Hepatocyte (in vitro differentiated cells): ENCODE measurements around the gene FSTL1. TPM values are rescaled to one million over a fixed set of nuclear protein-coding genes. Genes with fewer than 3 reads are reported as not detected.
A peak's percentile ranks its signal among the peaks of the same experiment; 100 is the strongest.

Experiments used
- DNase-seq: peaks from one replicate; pipeline ENCODE4 v3.0.0-alpha.2; 2016; ENCODE audit warnings: low spot score
- H2AFZ ChIP-seq: fragments of 200-600 bp; sonication (generic); 2 replicates; pipeline ENCODE4 v1.6.0; 2016; ENCODE audit warnings: antibody characterized with exemption, mild to moderate bottlenecking
- H3K27ac ChIP-seq: fragments of 200-600 bp; sonication (generic); 2 replicates; pipeline ENCODE4 v1.5.1; 2016; ENCODE audit warnings: mild to moderate bottlenecking
- H3K27me3 ChIP-seq: fragments of 200-600 bp; sonication (generic); 2 replicates; pipeline ENCODE4 v1.6.1; 2016
- H3K36me3 ChIP-seq: fragments of 200-600 bp; sonication (generic); replicated peaks from 2 replicates; pipeline ENCODE4 v1.5.1; 2016; ENCODE audit warnings: low read depth; ENCODE audit not compliant: insufficient read depth
- H3K4me1 ChIP-seq: fragments of 200-600 bp; sonication (generic); 2 replicates; pipeline ENCODE4 v1.5.1; 2016; ENCODE audit warnings: mild to moderate bottlenecking, moderate library complexity; ENCODE audit not compliant: insufficient read depth
- H3K4me2 ChIP-seq: fragments of 200-600 bp; sonication (generic); 2 replicates; pipeline ENCODE4 v1.6.0; 2016
- H3K4me3 ChIP-seq: fragments of 200-600 bp; sonication (generic); 2 replicates; pipeline ENCODE4 v1.5.1; 2016; ENCODE audit warnings: mild to moderate bottlenecking
- H3K79me2 ChIP-seq: fragments of 200-600 bp; sonication (generic); 2 replicates; pipeline ENCODE4 v1.6.0; 2017; ENCODE audit warnings: mild to moderate bottlenecking
- H3K9me2 ChIP-seq: fragments of 200-600 bp; sonication (generic); replicated peaks from 2 replicates; pipeline ENCODE4 v1.6.0; 2017; ENCODE audit warnings: mild to moderate bottlenecking; ENCODE audit not compliant: insufficient read depth
- H3K9me3 ChIP-seq: fragments of 200-600 bp; sonication (generic); 2 replicates; pipeline ENCODE4 v1.5.1; 2016; ENCODE audit warnings: low read depth, mild to moderate bottlenecking
- H4K20me1 ChIP-seq: fragments of 200-600 bp; sonication (generic); 2 replicates; pipeline ENCODE4 v1.6.0; 2016; ENCODE audit warnings: mild to moderate bottlenecking; ENCODE audit not compliant: insufficient read depth, poor library complexity, severe bottlenecking
- EZH2 ChIP-seq: fragments of 200-600 bp; sonication (generic); IDR thresholded peaks from 2 replicates; pipeline ENCODE4 v1.6.1; 2016; ENCODE audit warnings: antibody characterized with exemption, mild to moderate bottlenecking, borderline replicate concordance
- EZH2phosphoT487 ChIP-seq: fragments of 200-600 bp; sonication (generic); IDR thresholded peaks from one replicate; pipeline ENCODE4 v1.6.1; 2018; ENCODE audit warnings: antibody characterized with exemption, mild to moderate bottlenecking, low read depth, moderate library complexity; ENCODE audit not compliant: unreplicated experiment, severe bottlenecking
- WGBS: methylation state at CpG from one replicate; pipeline ENCODE4 v1.1.6; 2016; ENCODE audit warnings: low lambda C conversion rate; ENCODE audit errors: missing lambda C conversion rate; 5-methylcytosine and 5-hydroxymethylcytosine counted together
- polyA plus RNA-seq: library from polyadenylated mRNA; unstranded; fragments of >200 nt; fragmentation: Nextera tagmentation; extraction: Ambion mirVana; gene quantifications from 2 replicates; pipeline ENCODE4 v1.2.1, GENCODE V29; 2016
- total RNA-seq: library from RNA; depleted of rRNA; stranded (reverse); fragments of >200 nt; gene quantifications from 2 replicates; pipeline ENCODE4 v1.2.3, GENCODE V29; 2014
- TF ChIP-seq, protein P1 (sequence below): fragments of 200-600 bp; sonication (generic); IDR thresholded peaks from 2 replicates; pipeline ENCODE4 v1.5.1; 2016; ENCODE audit warnings: antibody characterized with exemption, mild to moderate bottlenecking; ENCODE audit not compliant: poor library complexity

FSTL1 gene
- total and polyA plus RNA-seq, 2 experiments from 2014 or later = 195 to 390 TPM

GRCh38 chr3:120442975-120443517, 7.7 kb downstream of the FSTL1 start:
- H3K27me3 ChIP-seq = no peaks in the 10 kb centered on the region
- no peak for TF ChIP-seq EZH2
- TF ChIP-seq EZH2phosphoT487 = no peak
- TF ChIP-seq, protein P1, sequence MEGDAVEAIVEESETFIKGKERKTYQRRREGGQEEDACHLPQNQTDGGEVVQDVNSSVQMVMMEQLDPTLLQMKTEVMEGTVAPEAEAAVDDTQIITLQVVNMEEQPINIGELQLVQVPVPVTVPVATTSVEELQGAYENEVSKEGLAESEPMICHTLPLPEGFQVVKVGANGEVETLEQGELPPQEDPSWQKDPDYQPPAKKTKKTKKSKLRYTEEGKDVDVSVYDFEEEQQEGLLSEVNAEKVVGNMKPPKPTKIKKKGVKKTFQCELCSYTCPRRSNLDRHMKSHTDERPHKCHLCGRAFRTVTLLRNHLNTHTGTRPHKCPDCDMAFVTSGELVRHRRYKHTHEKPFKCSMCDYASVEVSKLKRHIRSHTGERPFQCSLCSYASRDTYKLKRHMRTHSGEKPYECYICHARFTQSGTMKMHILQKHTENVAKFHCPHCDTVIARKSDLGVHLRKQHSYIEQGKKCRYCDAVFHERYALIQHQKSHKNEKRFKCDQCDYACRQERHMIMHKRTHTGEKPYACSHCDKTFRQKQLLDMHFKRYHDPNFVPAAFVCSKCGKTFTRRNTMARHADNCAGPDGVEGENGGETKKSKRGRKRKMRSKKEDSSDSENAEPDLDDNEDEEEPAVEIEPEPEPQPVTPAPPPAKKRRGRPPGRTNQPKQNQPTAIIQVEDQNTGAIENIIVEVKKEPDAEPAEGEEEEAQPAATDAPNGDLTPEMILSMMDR = peak; percentile 42
- no peaks in the 10 kb centered on the region for H3K9me3 ChIP-seq
- peaks cover 12% of the 10 kb centered on the region for H4K20me1 ChIP-seq
- H3K36me3 ChIP-seq = no peaks in the 10 kb centered on the region
- H3K79me2 ChIP-seq = peaks cover 76% of the 10 kb centered on the region
- WGBS = 59% methylated on average over 2 of the region's 2 CpGs
- H3K9me2 ChIP-seq = no peaks in the 10 kb centered on the region
- no peak overlapping the region for H3K27ac ChIP-seq
- no peak for DNase-seq
- H2AFZ ChIP-seq = no peak overlapping the region
- no peak overlapping the region for H3K4me3 ChIP-seq
- H3K4me2 ChIP-seq = no peak overlapping the region
- H3K4me1 ChIP-seq = peaks cover 20% of the 10 kb centered on the region

GRCh38 chr3:120441776-120442175, 9.0 kb downstream of the FSTL1 start:
- Histone ChIP-seq H2AFZ (no peak overlapping the region), H3K9me2 (no peaks in the 10 kb centered on the region), H3K4me1 (peaks cover 22% of the 10 kb centered on the region), H3K4me3 (no peak overlapping the region), H3K79me2 (peaks cover 76% of the 10 kb centered on the region), H3K36me3 (no peaks in the 10 kb centered on the region), H3K9me3 (no peaks in the 10 kb centered on the region), H3K27ac (no peak overlapping the region), H3K4me2 (no peak overlapping the region), H3K27me3 (no peaks in the 10 kb centered on the region), H4K20me1 (peaks cover 9% of the 10 kb centered on the region)
- TF ChIP-seq EZH2 (no peak), EZH2phosphoT487 (no peak)
- TF ChIP-seq, protein P1 = no peak
- WGBS = 75% methylated on average over 4 of the region's 4 CpGs
- no peak for DNase-seq

GRCh38 chr3:120440762-120441161, 10.0 kb downstream of the FSTL1 start:
- DNase-seq = no peak
- Histone ChIP-seq H2AFZ (no peak overlapping the region), H3K4me2 (no peak overlapping the region), H3K79me2 (peaks cover 74% of the 10 kb centered on the region), H3K36me3 (no peaks in the 10 kb centered on the region), H3K9me3 (no peaks in the 10 kb centered on the region), H3K27ac (no peak overlapping the region), H3K4me3 (no peak overlapping the region), H3K27me3 (no peaks in the 10 kb centered on the region), H3K9me2 (no peaks in the 10 kb centered on the region), H4K20me1 (peaks cover 9% of the 10 kb centered on the region), H3K4me1 (peaks cover 25% of the 10 kb centered on the region)
- WGBS = 77% methylated on average over 3 of the region's 3 CpGs
- TF ChIP-seq, protein P1 = no peak
- TF ChIP-seq EZH2 (no peak), EZH2phosphoT487 (no peak)
